ENCODE data around the gene SRPK2.

SRPK2 gene

DNA sequence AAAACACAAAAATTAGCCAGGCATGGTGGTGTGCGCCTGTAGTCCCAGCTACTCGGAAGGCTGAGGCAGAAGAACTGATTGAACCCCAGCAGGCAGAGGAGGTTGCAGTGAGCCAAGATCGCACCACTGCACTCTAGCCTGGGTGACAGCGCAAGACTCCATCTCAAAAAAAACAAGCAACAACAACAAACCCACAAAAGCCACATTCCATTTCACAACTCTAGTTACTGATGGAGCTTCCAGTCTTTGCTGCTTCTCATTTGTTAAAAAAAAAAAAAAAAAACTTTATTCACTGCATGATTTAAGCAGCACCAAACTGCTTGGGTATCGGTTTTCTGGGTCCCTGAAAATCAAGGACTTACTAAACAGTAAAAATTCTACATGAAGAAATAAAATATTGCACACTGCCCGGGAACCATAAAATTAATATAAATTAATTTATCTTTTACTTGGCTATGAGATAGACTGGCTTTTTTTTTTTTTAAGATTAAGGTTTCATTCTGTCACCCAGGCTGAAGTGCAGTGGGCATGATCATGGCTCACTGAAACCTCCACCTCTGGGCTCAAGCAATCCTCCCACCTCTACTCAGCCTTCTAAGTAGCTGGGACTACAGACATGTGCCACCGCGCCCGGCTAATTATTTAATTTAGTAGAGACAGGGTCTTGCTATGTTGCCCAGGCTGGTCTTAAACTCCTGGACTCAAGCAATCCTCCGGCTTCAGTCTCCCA lies 42.0 kb downstream of the SRPK2 start:
- no peak for DNase-seq (ENCODE audit: low spot score)
- in situ Hi-C loops (cut with MboI; ENCODE audit: low sequenced_read_pairs, unreplicated experiment) = loop anchor here (25.0 kb wide), 1 partner anchor 359 kb away; no protein-coding TSS in a partner anchor
- no peak for TF ChIP-seq CTCF (IDR thresholded peaks at IDR 0.05; ENCODE audit: borderline replicate concordance, control extremely low read depth, extremely low read depth, insufficient read depth, missing control alignments)

GRCh38 chr7:105346138-105346537 lies 42.6 kb downstream of the SRPK2 start:
- no peak for DNase-seq (ENCODE audit: low spot score)
- in situ Hi-C loops (cut with MboI; ENCODE audit: low sequenced_read_pairs, unreplicated experiment) = loop anchor here (25.0 kb wide), 1 partner anchor 359 kb away; no protein-coding TSS in a partner anchor
- no peak for TF ChIP-seq CTCF (IDR thresholded peaks at IDR 0.05; ENCODE audit: borderline replicate concordance, control extremely low read depth, extremely low read depth, insufficient read depth, missing control alignments)

- no peak for TF ChIP-seq CTCF (IDR thresholded peaks at IDR 0.05; ENCODE audit: borderline replicate concordance, control extremely low read depth, extremely low read depth, insufficient read depth, missing control alignments)
- no peak for DNase-seq (ENCODE audit: low spot score)
- in situ Hi-C loops (cut with MboI; ENCODE audit: low sequenced_read_pairs, unreplicated experiment) = loop anchor here (25.0 kb wide), 1 partner anchor 358 kb away; no protein-coding TSS in a partner anchor
Measured at GRCh38 chr7:105345725-105346124, 43.0 kb downstream of the SRPK2 start.

- in situ Hi-C loops (cut with MboI; ENCODE audit: low sequenced_read_pairs, unreplicated experiment) = loop anchor here (25.0 kb wide), 1 partner anchor 358 kb away; no protein-coding TSS in a partner anchor
- no peak for DNase-seq (ENCODE audit: low spot score)
- no peak for TF ChIP-seq CTCF (IDR thresholded peaks at IDR 0.05; ENCODE audit: borderline replicate concordance, control extremely low read depth, extremely low read depth, insufficient read depth, missing control alignments)
Measured at GRCh38 chr7:105345003-105345402, 43.7 kb downstream of the SRPK2 start.

- DNase-seq (ENCODE audit: low spot score) = no peak
- in situ Hi-C loops (cut with MboI; ENCODE audit: low sequenced_read_pairs, unreplicated experiment) = loop anchor here (25.0 kb wide), 1 partner anchor 352 kb away; no protein-coding TSS in a partner anchor
- no peak for TF ChIP-seq CTCF (IDR thresholded peaks at IDR 0.05; ENCODE audit: borderline replicate concordance, control extremely low read depth, extremely low read depth, insufficient read depth, missing control alignments)
Measured at GRCh38 chr7:105339404-105340323, 49.1 kb downstream of the SRPK2 start.

GRCh38 chr7:105337529-105337928 lies 51.2 kb downstream of the SRPK2 start:
- in situ Hi-C loops (cut with MboI; ENCODE audit: low sequenced_read_pairs, unreplicated experiment) = loop anchor here (25.0 kb wide), 1 partner anchor 350 kb away; no protein-coding TSS in a partner anchor
- TF ChIP-seq CTCF (IDR thresholded peaks at IDR 0.05; ENCODE audit: borderline replicate concordance, control extremely low read depth, extremely low read depth, insufficient read depth, missing control alignments) = no peak

More at GRCh38 chr7:105337529-105337928, 51.2 kb downstream of the SRPK2 start:
- DNase-seq (ENCODE audit: low spot score) = no peak
